Measurements from ENCODE around the gene TTLL10. TPM values are rescaled to one million over a fixed set of nuclear protein-coding genes. Genes with fewer than 3 reads are reported as not detected.
A peak's percentile ranks its signal among the peaks of the same experiment; 100 is the strongest.

TTLL10 gene
- total and polyA plus RNA-seq, 2 experiments from 2014 or later = 0.45 TPM; not detected in 1

DNA sequence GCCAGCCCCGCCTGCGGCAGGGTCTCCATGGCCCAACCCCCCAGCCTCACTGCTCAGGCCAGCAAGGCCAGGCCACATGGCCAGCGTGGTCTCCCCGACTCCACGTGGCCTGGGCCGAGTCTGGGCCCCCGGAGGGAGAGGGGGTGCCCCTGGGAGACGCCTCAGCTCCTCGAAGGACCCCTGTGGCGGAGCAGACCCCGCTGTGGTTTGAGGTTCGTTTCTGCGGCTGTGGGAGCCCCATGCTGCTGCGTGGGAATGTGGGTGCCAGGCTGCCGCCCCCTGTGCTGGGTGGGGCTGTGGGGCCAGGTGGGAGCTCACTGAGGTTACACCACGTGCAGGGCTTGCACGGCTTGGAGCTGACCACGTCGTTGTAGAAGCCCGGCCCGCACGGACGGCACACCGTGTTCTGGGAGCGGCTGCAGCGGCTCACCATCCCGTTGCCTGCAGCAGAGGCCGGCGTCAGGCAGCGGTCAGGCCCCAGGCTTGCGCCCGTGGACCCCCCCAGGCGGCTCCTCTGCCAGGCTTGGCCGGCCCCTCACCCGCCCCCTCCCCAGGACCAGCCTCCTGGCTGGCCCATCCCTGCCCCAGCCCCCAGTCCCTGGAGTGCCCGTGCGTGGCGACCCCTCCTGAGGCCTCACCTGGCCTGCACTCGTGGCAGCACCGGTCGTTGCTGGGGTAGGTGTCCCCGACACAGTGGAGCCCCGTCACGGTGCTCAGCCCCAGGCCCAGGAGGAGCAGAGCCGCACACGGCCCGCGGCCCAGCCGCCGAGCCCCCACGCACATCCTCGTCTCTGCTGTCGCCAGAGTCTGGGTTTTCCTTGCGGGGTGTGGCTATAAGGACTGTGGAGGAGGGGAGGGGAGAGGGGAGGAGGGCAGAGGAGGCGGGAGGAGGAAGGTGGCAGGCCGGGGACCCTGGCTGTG, 39.9 kb downstream of the TTLL10 start, which contains the start of gene TNFRSF4:
TNFRSF4 (minus strand) TSS at position 809 of the 921 bp plus-strand sequence; CDS start at position 783, 26 bp downstream.
- Histone ChIP-seq H3K27me3 (ENCODE audit: insufficient read depth) (no peaks in the 10 kb centered on the region), H3K9me2 (ENCODE audit: insufficient read depth) (no peaks in the 10 kb centered on the region), H4K20me1 (replicated peaks; ENCODE audit: insufficient read depth) (no peaks in the 10 kb centered on the region; the same call in 1 of the 2 replicates), H3K4me2 (no peak within 1 kb of the TSS), H3F3A (replicated peaks; ENCODE audit: low read depth) (no peaks in the 10 kb centered on the region), H3K4me3 (no peak within 1 kb of the TSS), H3K4me1 (ENCODE audit: insufficient read depth) (no peaks in the 10 kb centered on the region), H3K79me2 (replicated peaks; ENCODE audit: insufficient read depth) (no peaks in the 10 kb centered on the region), H2AFZ (no peak within 1 kb of the TSS), H3K36me3 (ENCODE audit: insufficient read depth) (peaks cover 4% of the 10 kb centered on the region; the same call in 1 of the 2 replicates), H3K27ac (ENCODE audit: low read depth) (no peak within 1 kb of the TSS)
- Mint-ChIP-seq H3K9me3 (no peaks in the 10 kb centered on the region), H3K27me3 (ENCODE audit: insufficient read depth, low read depth, poor library complexity) (peaks cover 9% of the 10 kb centered on the region), H3K27ac (no peak within 1 kb of the TSS), H3K36me3 (ENCODE audit: low read depth) (peaks cover 12% of the 10 kb centered on the region; the same call in 2 of the 3 replicates), H3K4me1 (no peaks in the 10 kb centered on the region), H3K4me3 (no peak within 1 kb of the TSS)
- DNase-seq (ENCODE audit: low spot score) (no peak), ATAC-seq (peak; percentile 28)
- TF ChIP-seq CREB1 (CRISPR knock-in tag; IDR thresholded peaks at IDR 0.05; ENCODE audit: low read depth) (no peak), ZNF114 (CRISPR knock-in tag; IDR thresholded peaks at IDR 0.05) (no peak), POLR2AphosphoS5 (IDR thresholded peaks at IDR 0.05; ENCODE audit: low read depth) (no peak), EZH2 (IDR thresholded peaks at IDR 0.05; ENCODE audit: low read depth, unreplicated experiment) (no peak), STAT1 (IDR thresholded peaks at IDR 0.05; ENCODE audit: unreplicated experiment) (no peak), ZNF331 (CRISPR knock-in tag; IDR thresholded peaks at IDR 0.05; ENCODE audit: low read depth) (no peak)
- TF ChIP-seq, protein P1, sequence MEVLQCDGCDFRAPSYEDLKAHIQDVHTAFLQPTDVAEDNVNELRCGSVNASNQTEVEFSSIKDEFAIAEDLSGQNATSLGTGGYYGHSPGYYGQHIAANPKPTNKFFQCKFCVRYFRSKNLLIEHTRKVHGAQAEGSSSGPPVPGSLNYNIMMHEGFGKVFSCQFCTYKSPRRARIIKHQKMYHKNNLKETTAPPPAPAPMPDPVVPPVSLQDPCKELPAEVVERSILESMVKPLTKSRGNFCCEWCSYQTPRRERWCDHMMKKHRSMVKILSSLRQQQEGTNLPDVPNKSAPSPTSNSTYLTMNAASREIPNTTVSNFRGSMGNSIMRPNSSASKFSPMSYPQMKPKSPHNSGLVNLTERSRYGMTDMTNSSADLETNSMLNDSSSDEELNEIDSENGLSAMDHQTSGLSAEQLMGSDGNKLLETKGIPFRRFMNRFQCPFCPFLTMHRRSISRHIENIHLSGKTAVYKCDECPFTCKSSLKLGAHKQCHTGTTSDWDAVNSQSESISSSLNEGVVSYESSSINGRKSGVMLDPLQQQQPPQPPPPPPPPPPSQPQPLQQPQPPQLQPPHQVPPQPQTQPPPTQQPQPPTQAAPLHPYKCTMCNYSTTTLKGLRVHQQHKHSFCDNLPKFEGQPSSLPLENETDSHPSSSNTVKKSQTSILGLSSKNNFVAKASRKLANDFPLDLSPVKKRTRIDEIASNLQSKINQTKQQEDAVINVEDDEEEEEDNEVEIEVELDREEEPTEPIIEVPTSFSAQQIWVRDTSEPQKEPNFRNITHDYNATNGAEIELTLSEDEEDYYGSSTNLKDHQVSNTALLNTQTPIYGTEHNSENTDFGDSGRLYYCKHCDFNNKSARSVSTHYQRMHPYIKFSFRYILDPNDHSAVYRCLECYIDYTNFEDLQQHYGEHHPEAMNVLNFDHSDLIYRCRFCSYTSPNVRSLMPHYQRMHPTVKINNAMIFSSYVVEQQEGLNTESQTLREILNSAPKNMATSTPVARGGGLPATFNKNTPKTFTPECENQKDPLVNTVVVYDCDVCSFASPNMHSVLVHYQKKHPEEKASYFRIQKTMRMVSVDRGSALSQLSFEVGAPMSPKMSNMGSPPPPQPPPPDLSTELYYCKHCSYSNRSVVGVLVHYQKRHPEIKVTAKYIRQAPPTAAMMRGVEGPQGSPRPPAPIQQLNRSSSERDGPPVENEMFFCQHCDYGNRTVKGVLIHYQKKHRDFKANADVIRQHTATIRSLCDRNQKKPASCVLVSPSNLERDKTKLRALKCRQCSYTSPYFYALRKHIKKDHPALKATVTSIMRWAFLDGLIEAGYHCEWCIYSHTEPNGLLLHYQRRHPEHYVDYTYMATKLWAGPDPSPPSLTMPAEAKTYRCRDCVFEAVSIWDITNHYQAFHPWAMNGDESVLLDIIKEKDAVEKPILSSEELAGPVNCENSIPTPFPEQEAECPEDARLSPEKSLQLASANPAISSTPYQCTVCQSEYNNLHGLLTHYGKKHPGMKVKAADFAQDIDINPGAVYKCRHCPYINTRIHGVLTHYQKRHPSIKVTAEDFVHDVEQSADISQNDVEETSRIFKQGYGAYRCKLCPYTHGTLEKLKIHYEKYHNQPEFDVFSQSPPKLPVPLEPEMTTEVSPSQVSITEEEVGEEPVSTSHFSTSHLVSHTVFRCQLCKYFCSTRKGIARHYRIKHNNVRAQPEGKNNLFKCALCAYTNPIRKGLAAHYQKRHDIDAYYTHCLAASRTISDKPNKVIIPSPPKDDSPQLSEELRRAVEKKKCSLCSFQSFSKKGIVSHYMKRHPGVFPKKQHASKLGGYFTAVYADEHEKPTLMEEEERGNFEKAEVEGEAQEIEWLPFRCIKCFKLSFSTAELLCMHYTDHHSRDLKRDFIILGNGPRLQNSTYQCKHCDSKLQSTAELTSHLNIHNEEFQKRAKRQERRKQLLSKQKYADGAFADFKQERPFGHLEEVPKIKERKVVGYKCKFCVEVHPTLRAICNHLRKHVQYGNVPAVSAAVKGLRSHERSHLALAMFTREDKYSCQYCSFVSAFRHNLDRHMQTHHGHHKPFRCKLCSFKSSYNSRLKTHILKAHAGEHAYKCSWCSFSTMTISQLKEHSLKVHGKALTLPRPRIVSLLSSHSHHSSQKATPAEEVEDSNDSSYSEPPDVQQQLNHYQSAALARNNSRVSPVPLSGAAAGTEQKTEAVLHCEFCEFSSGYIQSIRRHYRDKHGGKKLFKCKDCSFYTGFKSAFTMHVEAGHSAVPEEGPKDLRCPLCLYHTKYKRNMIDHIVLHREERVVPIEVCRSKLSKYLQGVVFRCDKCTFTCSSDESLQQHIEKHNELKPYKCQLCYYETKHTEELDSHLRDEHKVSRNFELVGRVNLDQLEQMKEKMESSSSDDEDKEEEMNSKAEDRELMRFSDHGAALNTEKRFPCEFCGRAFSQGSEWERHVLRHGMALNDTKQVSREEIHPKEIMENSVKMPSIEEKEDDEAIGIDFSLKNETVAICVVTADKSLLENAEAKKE (CRISPR knock-in tag; IDR thresholded peaks at IDR 0.05) = no peak
- TF ChIP-seq, protein P2, sequence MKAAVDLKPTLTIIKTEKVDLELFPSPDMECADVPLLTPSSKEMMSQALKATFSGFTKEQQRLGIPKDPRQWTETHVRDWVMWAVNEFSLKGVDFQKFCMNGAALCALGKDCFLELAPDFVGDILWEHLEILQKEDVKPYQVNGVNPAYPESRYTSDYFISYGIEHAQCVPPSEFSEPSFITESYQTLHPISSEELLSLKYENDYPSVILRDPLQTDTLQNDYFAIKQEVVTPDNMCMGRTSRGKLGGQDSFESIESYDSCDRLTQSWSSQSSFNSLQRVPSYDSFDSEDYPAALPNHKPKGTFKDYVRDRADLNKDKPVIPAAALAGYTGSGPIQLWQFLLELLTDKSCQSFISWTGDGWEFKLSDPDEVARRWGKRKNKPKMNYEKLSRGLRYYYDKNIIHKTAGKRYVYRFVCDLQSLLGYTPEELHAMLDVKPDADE (IDR thresholded peaks at IDR 0.05) = no peak
- TF ChIP-seq, protein P3, sequence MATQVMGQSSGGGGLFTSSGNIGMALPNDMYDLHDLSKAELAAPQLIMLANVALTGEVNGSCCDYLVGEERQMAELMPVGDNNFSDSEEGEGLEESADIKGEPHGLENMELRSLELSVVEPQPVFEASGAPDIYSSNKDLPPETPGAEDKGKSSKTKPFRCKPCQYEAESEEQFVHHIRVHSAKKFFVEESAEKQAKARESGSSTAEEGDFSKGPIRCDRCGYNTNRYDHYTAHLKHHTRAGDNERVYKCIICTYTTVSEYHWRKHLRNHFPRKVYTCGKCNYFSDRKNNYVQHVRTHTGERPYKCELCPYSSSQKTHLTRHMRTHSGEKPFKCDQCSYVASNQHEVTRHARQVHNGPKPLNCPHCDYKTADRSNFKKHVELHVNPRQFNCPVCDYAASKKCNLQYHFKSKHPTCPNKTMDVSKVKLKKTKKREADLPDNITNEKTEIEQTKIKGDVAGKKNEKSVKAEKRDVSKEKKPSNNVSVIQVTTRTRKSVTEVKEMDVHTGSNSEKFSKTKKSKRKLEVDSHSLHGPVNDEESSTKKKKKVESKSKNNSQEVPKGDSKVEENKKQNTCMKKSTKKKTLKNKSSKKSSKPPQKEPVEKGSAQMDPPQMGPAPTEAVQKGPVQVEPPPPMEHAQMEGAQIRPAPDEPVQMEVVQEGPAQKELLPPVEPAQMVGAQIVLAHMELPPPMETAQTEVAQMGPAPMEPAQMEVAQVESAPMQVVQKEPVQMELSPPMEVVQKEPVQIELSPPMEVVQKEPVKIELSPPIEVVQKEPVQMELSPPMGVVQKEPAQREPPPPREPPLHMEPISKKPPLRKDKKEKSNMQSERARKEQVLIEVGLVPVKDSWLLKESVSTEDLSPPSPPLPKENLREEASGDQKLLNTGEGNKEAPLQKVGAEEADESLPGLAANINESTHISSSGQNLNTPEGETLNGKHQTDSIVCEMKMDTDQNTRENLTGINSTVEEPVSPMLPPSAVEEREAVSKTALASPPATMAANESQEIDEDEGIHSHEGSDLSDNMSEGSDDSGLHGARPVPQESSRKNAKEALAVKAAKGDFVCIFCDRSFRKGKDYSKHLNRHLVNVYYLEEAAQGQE (IDR thresholded peaks at IDR 0.05; ENCODE audit: unreplicated experiment) = no peak

Measured in GM23338 (cell line).